GM12878 (cell line): ENCODE measurements around the gene CTIF.

Experiments
- BCLAF1 ChIP-seq: fragments of 450-650 bp; IDR thresholded peaks from 2 replicates; pipeline ENCODE4 v1.6.1; 2017; ENCODE audit warnings: antibody characterized with exemption, mild to moderate bottlenecking, moderate library complexity
- BRCA1 ChIP-seq: IDR thresholded peaks from 2 replicates; pipeline ENCODE4 v1.6.1; 2011; ENCODE audit warnings: low read depth, low read length, improper control_type of control experiment
- CEBPZ ChIP-seq: fragments of 150-350 bp; IDR thresholded peaks from 2 replicates; pipeline ENCODE4 v1.6.1; 2016; ENCODE audit warnings: low read depth, low read length
- CTCF ChIP-seq, 3 experiments: IDR thresholded peaks in 2 of 3; conservative IDR thresholded peaks in 1 of 3; 2 replicates each; pipeline ENCODE4 v1.5.1; 2011; ENCODE audit warnings: low read depth in 3 of 3, low read length in 3 of 3, mild to moderate bottlenecking in 3 of 3, control low read depth in 2 of 3, moderate library complexity in 2 of 3, inconsistent platforms in 1 of 3, mixed read lengths in 1 of 3; ENCODE audit not compliant: control insufficient read depth in 2 of 3, insufficient read depth in 1 of 3; ENCODE audit errors: extremely low read depth in 1 of 3
- EP300 ChIP-seq, 2 experiments: fragments of 150-350 bp in 1 of 2; IDR thresholded peaks; 2 replicates each; pipeline ENCODE4 v1.6.1; 2011 to 2012; ENCODE audit warnings: low read depth in 2 of 2, low read length in 2 of 2, borderline replicate concordance in 1 of 2, improper control_type of control experiment in 1 of 2, inconsistent platforms in 1 of 2; ENCODE audit not compliant: control insufficient read depth in 1 of 2
- KAT2A ChIP-seq: conservative IDR thresholded peaks from 2 replicates; pipeline ENCODE4 v1.6.1; 2011; ENCODE audit warnings: low read depth, low read length; ENCODE audit not compliant: control insufficient read depth
- NR2C2 ChIP-seq: IDR thresholded peaks from 2 replicates; pipeline ENCODE4 v1.6.1; 2011; ENCODE audit warnings: borderline replicate concordance, low read depth; ENCODE audit not compliant: control insufficient read depth, insufficient read length
- POLR2A ChIP-seq: IDR thresholded peaks from 2 replicates; pipeline ENCODE4 v1.6.1; 2011; ENCODE audit warnings: low read depth, mild to moderate bottlenecking, low read length
- RAD21 ChIP-seq: IDR thresholded peaks from 2 replicates; pipeline ENCODE4 v1.6.1; 2011; ENCODE audit warnings: mild to moderate bottlenecking, low read depth, low read length, moderate library complexity; ENCODE audit not compliant: insufficient read depth
- ZZZ3 ChIP-seq: IDR thresholded peaks from 2 replicates; pipeline ENCODE4 v1.6.1; 2011; ENCODE audit warnings: low read depth; ENCODE audit not compliant: control insufficient read depth, insufficient read length

GRCh38 chr18:48852292-48852691, 313.5 kb downstream of the CTIF start:
- TF ChIP-seq CEBPZ: no peak
- no peak for TF ChIP-seq ZZZ3
- TF ChIP-seq BCLAF1: no peak
- TF ChIP-seq RAD21: no peak
- TF ChIP-seq BRCA1: no peak
- no peak for TF ChIP-seq EP300 (IDR thresholded peaks at IDR 0.05; ENCODE audit: borderline replicate concordance in 1 of 2, control insufficient read depth in 1 of 2, low read depth in 2 of 2, low read length in 2 of 2)
- TF ChIP-seq NR2C2: no peak
- no peak for TF ChIP-seq POLR2A
- no peak for TF ChIP-seq CTCF (IDR thresholded peaks at IDR 0.05 in 2 of 3, conservative IDR thresholded peaks at IDR 0.05 in 1 of 3; ENCODE audit: control insufficient read depth in 2 of 3, extremely low read depth in 1 of 3, insufficient read depth in 1 of 3, low read depth in 3 of 3, low read length in 3 of 3)
- TF ChIP-seq KAT2A: no peak
